Immature natural killer cell (primary cell): ENCODE measurements around the gene APPBP2. TPM values are rescaled to one million over a fixed set of nuclear protein-coding genes. Genes with fewer than 3 reads are reported as not detected.
"Not testable (repeated sequence)": the region's sequence is repeated elsewhere in the genome, so short reads cannot be mapped to it uniquely, and the experiment has no call there.

Source experiments
- DNase-seq, 3 donors: peaks; one replicate each; pipeline ENCODE4 v3.0.0; 2022; ENCODE audit warnings: mixed read lengths in 1 of 3
- H3K27ac Mint-ChIP-seq, 6 donors: one replicate each; pipeline ENCODE4 v1.8.0; 2020; ENCODE audit warnings: mixed read lengths in 6 of 6, mild to moderate bottlenecking in 5 of 6, inconsistent platforms in 4 of 6, moderate library complexity in 3 of 6
- H3K27me3 Mint-ChIP-seq, 3 donors: one replicate each; pipeline ENCODE4 v1.8.0; 2020 to 2021; ENCODE audit warnings: low read depth in 3 of 3, mild to moderate bottlenecking in 3 of 3, mixed read lengths in 3 of 3, moderate library complexity in 3 of 3, inconsistent platforms in 1 of 3
- H3K36me3 Mint-ChIP-seq, 3 donors: one replicate each; pipeline ENCODE4 v1.8.0; 2020; ENCODE audit warnings: mixed read lengths in 3 of 3, inconsistent platforms in 2 of 3, mild to moderate bottlenecking in 2 of 3
- H3K4me1 Mint-ChIP-seq, 2 donors: one replicate each; pipeline ENCODE4 v1.8.0; 2020; ENCODE audit warnings: inconsistent platforms in 2 of 2, mild to moderate bottlenecking in 2 of 2, mixed read lengths in 2 of 2, moderate library complexity in 1 of 2
- H3K4me3 Mint-ChIP-seq, 5 donors: one replicate each; pipeline ENCODE4 v1.8.0; 2020; ENCODE audit warnings: mild to moderate bottlenecking in 5 of 5, mixed read lengths in 5 of 5, inconsistent platforms in 3 of 5, moderate library complexity in 3 of 5
- H3K9me3 Mint-ChIP-seq, 6 donors: one replicate each; pipeline ENCODE4 v1.8.0; 2020; ENCODE audit warnings: mild to moderate bottlenecking in 6 of 6, mixed read lengths in 6 of 6, inconsistent platforms in 4 of 6, moderate library complexity in 3 of 6
- polyA plus RNA-seq, 3 donors: library from polyadenylated mRNA; unstranded; fragments of 300-500 nt; fragmentation: Illumina TruSeq; gene quantifications; one replicate each; pipeline ENCODE4 v1.2.3, GENCODE V29; 2021

The APPBP2 gene
- polyA plus RNA-seq, 3 donors from 2014 or later: 9.4 to 25.5 (median 16.3) TPM

DNA sequence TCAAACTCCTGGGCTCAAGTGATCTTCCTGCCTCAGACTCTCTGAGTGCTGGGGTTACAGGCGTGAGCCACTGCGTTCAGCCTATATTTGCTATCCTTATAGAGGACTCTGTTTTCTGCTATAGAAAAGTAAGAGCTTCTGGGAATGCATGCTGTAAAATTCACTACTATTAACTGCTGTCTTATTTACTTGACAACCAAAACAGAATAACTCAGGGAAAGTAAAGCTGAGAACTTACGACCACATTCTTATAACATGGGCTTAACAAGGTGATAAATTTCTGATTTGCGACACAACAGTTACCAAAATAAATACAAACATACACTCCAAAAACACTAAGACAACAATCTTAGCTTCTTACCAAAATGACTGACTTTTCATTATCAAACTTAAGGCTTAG, 23.9 kb downstream of the APPBP2 start:
- peaks cover 20 to 57% of the 10 kb centered on the region in 2 donors for H3K4me1 Mint-ChIP-seq
- no peak for DNase-seq
- peaks cover 9 to 10% (median 9%) of the 10 kb centered on the region in 3 donors for H3K36me3 Mint-ChIP-seq
- no peak overlapping the region for H3K4me3 Mint-ChIP-seq
- H3K9me3 Mint-ChIP-seq: no peaks in the 10 kb centered on the region
- no peak overlapping the region for H3K27ac Mint-ChIP-seq
- H3K27me3 Mint-ChIP-seq: no peaks in the 10 kb centered on the region

DNA sequence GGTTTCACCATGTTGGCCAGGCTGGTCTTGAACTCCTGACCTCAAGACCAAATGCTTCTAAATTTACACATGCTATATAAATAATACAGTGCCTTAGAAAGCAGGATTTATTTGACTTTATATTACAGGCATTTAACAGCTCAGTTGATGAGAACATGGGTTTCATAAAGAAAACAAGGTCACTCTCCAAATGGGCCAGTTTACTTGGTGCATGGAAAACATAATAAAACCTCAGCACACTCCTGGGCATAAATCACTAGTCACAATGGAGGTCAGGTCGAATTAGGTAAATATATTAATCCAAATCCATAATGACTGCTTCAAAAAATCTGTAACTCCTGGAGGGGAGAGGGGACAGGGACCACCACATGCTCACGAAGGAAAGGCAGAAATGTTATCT, 24.5 kb downstream of the APPBP2 start:
- no peaks in the 10 kb centered on the region for H3K27me3 Mint-ChIP-seq
- no peak overlapping the region for H3K4me3 Mint-ChIP-seq
- H3K36me3 Mint-ChIP-seq: peaks cover 9 to 14% (median 9%) of the 10 kb centered on the region in 3 donors
- peaks cover 20 to 57% of the 10 kb centered on the region in 2 donors for H3K4me1 Mint-ChIP-seq
- DNase-seq: no peak
- H3K27ac Mint-ChIP-seq: peak overlapping the region in 1 of 6 donors; percentile 36
- H3K9me3 Mint-ChIP-seq: no peaks in the 10 kb centered on the region

DNA sequence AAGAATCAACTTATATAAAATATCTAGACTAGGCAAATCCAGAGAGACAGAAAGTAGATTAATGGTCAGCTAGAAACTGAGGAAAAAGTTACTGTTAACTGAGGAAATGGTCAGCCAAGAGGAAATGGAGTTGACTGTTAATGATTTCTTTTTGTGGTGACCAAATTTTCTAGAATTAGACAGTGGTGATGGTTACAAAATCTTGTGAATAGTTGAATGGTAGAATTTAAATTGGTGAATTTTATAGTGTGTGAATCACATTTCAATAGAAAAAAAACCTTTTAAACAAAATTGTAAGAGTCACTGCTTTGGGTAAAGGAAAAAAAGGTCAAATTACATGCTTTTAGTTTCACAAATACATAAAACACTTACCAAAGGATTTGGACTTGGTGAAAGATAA, 30.0 kb downstream of the APPBP2 start:
- Mint-ChIP-seq H3K27ac (no peak overlapping the region), H3K27me3 (no peaks in the 10 kb centered on the region)

DNA sequence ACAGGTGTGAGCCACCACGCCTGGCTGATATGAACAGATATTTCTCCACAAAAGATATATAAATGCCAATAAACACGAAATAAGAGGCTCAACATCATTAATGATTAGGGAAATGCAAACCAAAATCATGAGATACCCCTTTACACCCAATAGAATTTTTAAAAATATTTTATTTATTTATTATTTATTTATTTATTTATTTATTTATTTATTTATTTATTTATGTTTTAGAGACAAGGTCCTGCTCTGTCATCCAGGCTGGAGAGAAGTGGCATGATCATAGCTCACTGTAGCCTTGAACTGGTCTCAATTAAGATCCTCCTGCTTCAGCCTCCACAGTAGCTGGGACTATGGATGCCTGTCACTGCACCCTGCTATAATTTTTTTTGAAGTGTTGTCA, 30.8 kb downstream of the APPBP2 start:
- peaks cover 23 to 58% (median 49%) of the 10 kb centered on the region in 3 donors for H3K36me3 Mint-ChIP-seq
- no peak overlapping the region for H3K4me3 Mint-ChIP-seq
- H3K4me1 Mint-ChIP-seq: peaks cover 1 to 19% of the 10 kb centered on the region in 2 donors
- no peaks in the 10 kb centered on the region for H3K27me3 Mint-ChIP-seq
- DNase-seq: no peak
- peak overlapping the region in 1 of 6 donors; percentile 50 for H3K27ac Mint-ChIP-seq
- H3K9me3 Mint-ChIP-seq: peaks cover 0 to 6% (median under 1%) of the 10 kb centered on the region in 6 donors

More for the DNA sequence above, 30.0 kb downstream of the APPBP2 start:
- Mint-ChIP-seq H3K4me3 (no peak overlapping the region), H3K9me3 (peaks cover 0 to 2% (median under 1%) of the 10 kb centered on the region in 6 donors), H3K36me3 (peaks cover 18 to 51% (median 44%) of the 10 kb centered on the region in 3 donors), H3K4me1 (peaks cover 1 to 24% of the 10 kb centered on the region in 2 donors)
- DNase-seq: no peak

DNA sequence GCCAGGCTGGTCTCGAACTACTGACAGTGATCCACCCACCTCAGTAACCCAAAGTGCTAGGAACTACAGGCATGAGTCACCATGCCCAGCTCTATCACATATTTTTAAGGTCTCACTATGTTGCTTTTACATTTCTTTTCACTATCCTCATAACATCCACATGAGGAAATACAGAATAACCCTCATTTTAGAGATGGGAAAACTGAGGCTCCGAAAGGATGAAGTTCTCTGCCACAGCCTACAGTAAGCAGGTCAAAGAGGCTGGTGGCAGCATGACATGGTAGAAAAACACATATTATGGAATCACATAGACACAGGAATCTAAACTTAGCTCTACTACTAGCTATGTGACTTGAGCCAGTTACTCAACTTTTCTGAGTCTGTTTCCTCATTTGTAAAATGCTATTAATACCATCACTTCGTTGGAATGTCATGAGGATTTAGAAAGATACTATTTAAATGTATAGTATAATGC, 32.2 kb downstream of the APPBP2 start:
- no peak for DNase-seq
- Mint-ChIP-seq H3K36me3 (peaks cover 19 to 57% (median 48%) of the 10 kb centered on the region in 3 donors), H3K27ac (no peak overlapping the region), H3K4me3 (no peak overlapping the region), H3K27me3 (no peaks in the 10 kb centered on the region), H3K9me3 (peaks cover 0 to 6% (median 2%) of the 10 kb centered on the region in 6 donors), H3K4me1 (peaks cover 0 to 12% of the 10 kb centered on the region in 2 donors)

DNA sequence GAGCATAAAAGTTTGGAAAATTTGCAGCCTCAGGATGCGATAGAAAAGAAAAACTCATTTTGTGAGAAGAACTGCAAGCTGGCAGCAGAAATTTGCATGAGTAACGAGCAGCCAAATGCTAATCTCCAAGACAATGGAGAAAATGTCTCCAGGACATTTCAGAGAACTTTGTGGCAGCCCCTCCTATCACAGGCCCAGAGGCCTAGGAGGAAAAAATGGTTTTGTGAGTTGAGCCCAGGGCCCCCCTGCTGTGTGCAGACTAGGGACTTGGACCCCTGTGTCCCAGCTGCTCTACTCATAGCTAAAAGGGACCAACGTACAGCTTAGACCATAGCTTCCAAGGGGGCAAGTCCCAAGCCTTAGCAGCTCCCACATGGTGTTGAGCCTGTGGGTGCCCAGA, 34.3 kb downstream of the APPBP2 start:
- Mint-ChIP-seq H3K4me3 (no peak overlapping the region), H3K36me3 (peaks cover 20 to 65% (median 56%) of the 10 kb centered on the region in 3 donors), H3K9me3 (peaks cover 0 to 6% (median 2%) of the 10 kb centered on the region in 6 donors), H3K4me1 (peaks cover 0 to under 1% of the 10 kb centered on the region in 2 donors), H3K27me3 (no peaks in the 10 kb centered on the region), H3K27ac (no peak overlapping the region)
- DNase-seq: no peak

DNA sequence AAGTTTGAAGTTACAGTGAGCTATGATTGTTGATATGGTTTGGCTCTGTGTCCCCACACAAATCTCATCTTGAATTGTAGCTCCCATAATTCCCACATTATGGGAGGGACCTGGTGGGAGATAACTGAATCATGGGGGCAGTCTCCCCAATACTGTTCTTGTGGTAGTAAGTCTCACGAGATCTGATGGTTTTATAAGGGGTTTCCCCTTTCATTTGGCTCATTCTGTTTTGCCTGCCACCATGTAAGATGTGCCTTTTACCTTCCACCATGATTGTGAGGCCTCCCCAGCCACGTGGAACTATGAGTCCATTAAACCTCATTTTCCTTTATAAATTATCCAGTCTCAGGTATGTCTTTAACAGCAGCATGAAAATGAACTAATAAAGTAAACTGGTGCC, 35.4 kb downstream of the APPBP2 start:
- not testable (repeated sequence) for DNase-seq, H3K27me3 Mint-ChIP-seq, H3K4me1 Mint-ChIP-seq, H3K4me3 Mint-ChIP-seq, H3K27ac Mint-ChIP-seq, H3K9me3 Mint-ChIP-seq
- peaks cover 20 to 58% (median 53%) of the 10 kb centered on the region in 3 donors for H3K36me3 Mint-ChIP-seq

DNA sequence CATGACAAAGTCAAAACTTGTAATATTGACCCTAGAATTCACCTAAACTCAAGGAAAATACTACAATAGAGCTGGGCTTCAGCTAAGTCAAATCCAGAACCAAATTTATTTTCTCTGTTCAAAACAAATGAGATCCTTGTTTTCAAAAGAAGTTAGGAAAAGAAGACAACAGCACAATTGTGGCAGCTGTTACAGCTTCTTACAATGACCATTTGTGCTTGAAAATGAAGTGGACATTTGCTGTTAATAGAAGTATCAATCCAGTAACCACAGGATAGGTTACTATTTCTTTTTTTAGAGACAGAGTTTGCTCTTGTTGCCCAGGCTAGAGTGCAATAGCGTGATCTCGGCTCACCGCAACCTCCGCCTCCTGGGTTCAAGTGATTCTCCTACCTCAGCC, 44.4 kb downstream of the APPBP2 start:
- Mint-ChIP-seq H3K27me3 (no peaks in the 10 kb centered on the region), H3K4me3 (no peak overlapping the region), H3K27ac (no peak overlapping the region), H3K4me1 (peaks cover 0 to 2% of the 10 kb centered on the region in 2 donors), H3K9me3 (no peaks in the 10 kb centered on the region), H3K36me3 (peaks cover 4 to 7% (median 7%) of the 10 kb centered on the region in 3 donors)
- DNase-seq: no peak

DNA sequence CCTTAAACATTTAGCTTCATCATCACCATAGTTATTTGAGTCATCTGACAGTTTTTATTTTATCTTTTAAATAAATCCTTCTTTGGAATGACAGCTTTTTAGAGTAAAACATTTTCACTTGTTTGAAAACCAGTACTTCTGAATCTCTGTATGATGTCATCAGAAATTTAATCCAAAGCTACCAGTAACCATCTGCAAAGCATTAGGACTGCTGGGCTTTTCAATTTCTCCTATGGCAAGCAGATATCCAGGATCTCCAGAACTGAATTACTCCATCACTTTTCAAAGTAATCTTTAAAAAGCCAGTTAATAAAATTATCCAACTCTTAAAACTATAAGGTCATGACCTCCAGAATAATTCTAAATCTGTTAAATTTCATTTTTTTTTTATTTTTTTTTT, 52.3 kb downstream of the APPBP2 start:
- Mint-ChIP-seq H3K4me1 (peaks cover 4 to 13% of the 10 kb centered on the region in 2 donors), H3K27me3 (no peaks in the 10 kb centered on the region)
- DNase-seq: no peak

DNA sequence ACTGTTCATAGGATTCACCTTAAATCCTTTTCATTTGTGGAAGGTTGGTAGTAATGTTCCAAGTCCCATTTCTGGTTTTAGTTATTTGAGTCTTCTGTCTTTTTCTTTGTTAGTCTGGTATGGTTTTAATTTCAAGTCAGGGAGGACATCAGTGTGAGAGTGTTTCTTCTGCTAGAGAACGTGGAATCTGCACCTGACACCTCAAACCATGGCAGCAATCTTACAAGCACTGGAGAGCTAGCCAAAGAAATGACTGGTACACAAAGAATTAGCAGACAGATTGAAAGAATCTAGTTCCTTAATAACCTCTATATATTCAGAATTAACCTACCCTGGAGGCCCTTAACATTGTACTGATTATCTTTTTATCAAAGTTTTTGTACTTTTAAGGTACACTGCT, 53.6 kb downstream of the APPBP2 start:
- peaks cover 4 to 13% of the 10 kb centered on the region in 2 donors for H3K4me1 Mint-ChIP-seq
- H3K4me3 Mint-ChIP-seq: no peak overlapping the region
- H3K36me3 Mint-ChIP-seq: peaks cover 12 to 22% (median 14%) of the 10 kb centered on the region in 3 donors
- H3K9me3 Mint-ChIP-seq: no peaks in the 10 kb centered on the region
- H3K27ac Mint-ChIP-seq: no peak overlapping the region
- DNase-seq: no peak
- H3K27me3 Mint-ChIP-seq: no peaks in the 10 kb centered on the region

More for the DNA sequence above, 52.3 kb downstream of the APPBP2 start:
- Mint-ChIP-seq H3K4me3 (no peak overlapping the region), H3K27ac (no peak overlapping the region), H3K36me3 (peaks cover 12 to 18% (median 18%) of the 10 kb centered on the region in 3 donors), H3K9me3 (no peaks in the 10 kb centered on the region)

DNA sequence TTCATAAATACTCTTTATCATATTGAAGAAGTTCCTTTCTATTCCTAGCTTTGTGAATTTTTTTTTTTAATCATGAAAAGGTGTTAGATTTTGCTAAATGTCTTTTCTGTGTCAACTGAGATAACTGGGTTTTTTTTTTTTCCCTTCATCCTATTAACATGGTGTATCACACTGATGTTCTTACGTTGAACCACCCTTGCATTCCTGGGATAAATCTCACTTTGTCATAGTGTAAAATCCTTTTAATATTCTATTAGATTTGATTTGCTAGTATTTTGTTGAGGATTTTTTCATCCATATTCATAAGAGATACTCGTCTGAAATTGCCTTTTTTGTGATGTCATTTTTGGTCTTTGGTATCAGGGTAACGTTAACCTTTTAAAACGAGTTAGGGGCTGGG, 54.6 kb downstream of the APPBP2 start:
- no peak for DNase-seq
- Mint-ChIP-seq H3K27ac (no peak overlapping the region), H3K4me1 (peaks cover 2 to 13% of the 10 kb centered on the region in 2 donors), H3K9me3 (no peaks in the 10 kb centered on the region), H3K4me3 (no peak overlapping the region), H3K36me3 (peaks cover 11 to 19% (median 12%) of the 10 kb centered on the region in 3 donors), H3K27me3 (no peaks in the 10 kb centered on the region)

DNA sequence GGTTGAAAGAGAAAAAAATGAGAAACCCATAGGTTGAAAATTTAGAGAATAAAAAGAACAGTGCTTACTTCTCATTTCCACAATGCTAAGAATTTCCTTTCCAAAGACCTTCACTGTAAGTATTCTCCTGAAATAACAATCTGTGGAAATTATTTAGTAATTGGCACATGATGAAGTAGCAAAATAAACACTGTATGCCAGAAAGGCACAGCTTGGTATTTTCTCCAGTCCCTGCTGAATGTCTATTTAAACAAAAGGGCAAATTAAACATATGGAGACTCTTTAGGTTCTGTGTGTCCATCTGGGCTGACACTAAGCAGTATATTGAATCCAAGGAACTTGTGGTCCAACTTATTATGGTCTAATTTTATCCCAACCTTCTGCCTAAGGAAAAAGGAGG, 57.7 kb downstream of the APPBP2 start:
- H3K9me3 Mint-ChIP-seq: no peaks in the 10 kb centered on the region
- H3K4me3 Mint-ChIP-seq: no peak overlapping the region
- H3K27me3 Mint-ChIP-seq: no peaks in the 10 kb centered on the region
- H3K27ac Mint-ChIP-seq: no peak overlapping the region
- peaks cover 14 to 22% (median 18%) of the 10 kb centered on the region in 3 donors for H3K36me3 Mint-ChIP-seq
- no peak for DNase-seq
- peaks cover 2 to 13% of the 10 kb centered on the region in 2 donors for H3K4me1 Mint-ChIP-seq

DNA sequence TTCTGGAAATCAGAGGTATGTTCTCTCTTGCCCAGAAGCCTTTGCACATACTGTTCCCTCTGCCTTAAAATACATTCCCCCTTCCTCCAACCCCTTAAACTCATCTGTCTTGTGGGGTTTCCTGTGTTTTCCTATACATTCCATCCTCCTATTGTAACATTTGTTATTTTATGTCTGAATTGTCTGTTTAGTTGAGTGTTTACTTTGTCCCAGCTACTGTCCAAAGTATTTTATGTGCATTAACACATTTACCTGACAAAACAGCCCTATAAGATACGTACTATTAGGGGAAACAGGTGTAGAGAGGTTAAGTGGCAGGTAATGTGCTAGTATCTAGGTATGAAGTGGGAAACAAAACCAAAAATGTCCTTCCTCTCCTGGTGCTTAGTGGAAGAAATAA, 61.7 kb downstream of the APPBP2 start:
- H3K27me3 Mint-ChIP-seq: no peaks in the 10 kb centered on the region
- H3K27ac Mint-ChIP-seq: peak overlapping the region in 3 of 6 donors; percentile 23 to 65 (median 24)
- DNase-seq: no peak
- H3K4me1 Mint-ChIP-seq: no peaks in the 10 kb centered on the region
- H3K9me3 Mint-ChIP-seq: no peaks in the 10 kb centered on the region
- no peak overlapping the region for H3K4me3 Mint-ChIP-seq
- peaks cover 4 to 21% (median 5%) of the 10 kb centered on the region in 3 donors for H3K36me3 Mint-ChIP-seq

DNA sequence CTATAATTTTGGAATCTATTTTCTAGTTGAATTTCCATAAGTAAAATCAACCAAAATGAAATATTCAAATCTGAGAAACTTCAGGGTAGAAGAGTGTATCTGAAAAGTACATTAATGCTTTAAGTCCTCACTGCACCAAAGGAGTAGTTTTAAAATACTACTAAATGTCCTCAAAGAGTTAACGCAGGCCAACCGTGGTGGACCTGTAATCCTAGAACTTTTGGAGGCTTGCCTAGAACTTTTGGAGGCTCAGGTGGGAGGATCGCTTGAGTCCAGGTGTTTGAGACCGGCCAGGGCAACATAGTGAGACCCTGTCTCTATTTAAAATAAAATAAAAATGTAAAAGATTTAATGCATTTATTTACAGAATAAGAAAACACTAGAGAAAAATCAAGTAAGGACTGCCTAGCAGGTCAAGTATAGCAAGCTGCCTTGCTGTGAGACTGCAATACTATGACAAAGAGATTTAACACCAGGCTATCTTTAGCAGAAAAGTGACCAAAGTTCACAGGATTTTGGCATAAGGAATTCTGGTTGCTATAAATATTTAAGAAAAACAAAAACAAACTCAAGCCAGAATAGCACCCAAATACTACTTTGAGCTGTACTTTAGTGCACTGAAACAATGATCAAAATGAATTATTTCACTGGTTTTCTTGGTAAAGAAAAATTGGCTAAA, 62.7 kb downstream of the APPBP2 start:
- DNase-seq: no peak
- Mint-ChIP-seq H3K27me3 (no peaks in the 10 kb centered on the region), H3K4me3 (no peak overlapping the region), H3K36me3 (peaks cover 8 to 30% (median 12%) of the 10 kb centered on the region in 3 donors), H3K27ac (no peak overlapping the region), H3K4me1 (no peaks in the 10 kb centered on the region), H3K9me3 (no peaks in the 10 kb centered on the region)
